Epithelial cell of proximal tubule (primary cell): ENCODE results near the gene CUZD1. TPM values are rescaled to one million over a fixed set of nuclear protein-coding genes. Genes with fewer than 3 reads are reported as not detected.
"Not testable (repeated sequence)": the region's sequence is repeated elsewhere in the genome, so short reads cannot be mapped to it uniquely, and the experiment has no call there.

ENCODE experiments used
- DNase-seq: peaks from one replicate; pipeline ENCODE4 v3.0.0-alpha.2; 2011; ENCODE audit warnings: low read depth
- H3K4me3 ChIP-seq: 2 replicates; pipeline ENCODE4 v1.5.1; 2011; ENCODE audit warnings: low read depth, mild to moderate bottlenecking, low read length
- CTCF ChIP-seq: conservative IDR thresholded peaks from 2 replicates; pipeline ENCODE4 v1.5.1; 2012; ENCODE audit warnings: low read depth, mild to moderate bottlenecking, low read length
- total RNA-seq: library from RNA; depleted of rRNA; stranded (reverse); fragments of >200 nt; gene quantifications from 2 replicates; pipeline ENCODE4 v1.2.3, GENCODE V29; 2015

The CUZD1 gene
- total RNA-seq, 1 donor from 2014 or later, result 1.0 TPM

- TF ChIP-seq CTCF, result no peak
- H3K4me3 ChIP-seq, result no peak overlapping the region
- no peak for DNase-seq
Measured at GRCh38 chr10:122863216-122864193, 17.8 kb upstream of the CUZD1 start.

GRCh38 chr10:122861711-122862161 is 16.1 kb upstream of the CUZD1 start:
- no peak for TF ChIP-seq CTCF
- peak; percentile 67 for DNase-seq
- H3K4me3 ChIP-seq, result no peak overlapping the region

- no peak overlapping the region for H3K4me3 ChIP-seq
- TF ChIP-seq CTCF, result no peak
- no peak for DNase-seq
Measured at GRCh38 chr10:122859527-122859926, 13.9 kb upstream of the CUZD1 start.

GRCh38 chr10:122858042-122858441 is 12.4 kb upstream of the CUZD1 start:
- not testable (repeated sequence) for H3K4me3 ChIP-seq, DNase-seq

- no peak for TF ChIP-seq CTCF
- DNase-seq, result no peak
- no peak overlapping the region for H3K4me3 ChIP-seq
Measured at GRCh38 chr10:122856902-122857301, 11.2 kb upstream of the CUZD1 start.

- no peak for TF ChIP-seq CTCF
- no peak overlapping the region for H3K4me3 ChIP-seq
- no peak for DNase-seq
Measured at GRCh38 chr10:122855745-122856144, 10.1 kb upstream of the CUZD1 start.

- no peak for DNase-seq
- no peak overlapping the region for H3K4me3 ChIP-seq
- no peak for TF ChIP-seq CTCF
Measured at GRCh38 chr10:122854648-122855047, 9.0 kb upstream of the CUZD1 start.
